Measurements from ENCODE around the gene SPACA7. TPM values are rescaled to one million over a fixed set of nuclear protein-coding genes. Genes with fewer than 3 reads are reported as not detected.
"Not testable (repeated sequence)": the region's sequence is repeated elsewhere in the genome, so short reads cannot be mapped to it uniquely, and the experiment has no call there.

SPACA7 gene
- total RNA-seq, 1 donor from 2014 or later, result not detected

GRCh38 chr13:112368883-112369282, 7.3 kb upstream of the SPACA7 start:
- H3K27ac Mint-ChIP-seq (ENCODE audit: unreplicated experiment), result no peak overlapping the region
- H3K9me3 Mint-ChIP-seq (ENCODE audit: unreplicated experiment), result peaks cover 10% of the 10 kb centered on the region
- TF ChIP-seq CTCF (IDR thresholded peaks at IDR 0.05), result no peak
- H3K4me3 Mint-ChIP-seq (ENCODE audit: unreplicated experiment), result no peak overlapping the region
- no peak for DNase-seq (ENCODE audit: extremely low spot score, unreplicated experiment)
- H3K4me1 Mint-ChIP-seq (ENCODE audit: unreplicated experiment), result no peaks in the 10 kb centered on the region
- no peaks in the 10 kb centered on the region for H3K36me3 Mint-ChIP-seq (ENCODE audit: unreplicated experiment)
- no peaks in the 10 kb centered on the region for H3K27me3 Mint-ChIP-seq (ENCODE audit: unreplicated experiment)

- Mint-ChIP-seq H3K27me3 (ENCODE audit: unreplicated experiment) (no peaks in the 10 kb centered on the region), H3K4me1 (ENCODE audit: unreplicated experiment) (no peaks in the 10 kb centered on the region), H3K36me3 (ENCODE audit: unreplicated experiment) (no peaks in the 10 kb centered on the region), H3K9me3 (ENCODE audit: unreplicated experiment) (peaks cover 18% of the 10 kb centered on the region), H3K27ac (ENCODE audit: unreplicated experiment) (no peak overlapping the region), H3K4me3 (ENCODE audit: unreplicated experiment) (no peak overlapping the region)
- no peak for TF ChIP-seq CTCF (IDR thresholded peaks at IDR 0.05)
- DNase-seq (ENCODE audit: extremely low spot score, unreplicated experiment), result no peak
These were observed 5.8 kb upstream of the SPACA7 start for GRCh38 chr13:112370311-112370710.

GRCh38 chr13:112374271-112374670, 1.9 kb upstream of the SPACA7 start:
- TF ChIP-seq CTCF (IDR thresholded peaks at IDR 0.05), result no peak
- Mint-ChIP-seq H3K27ac (ENCODE audit: unreplicated experiment) (no peak overlapping the region), H3K4me1 (ENCODE audit: unreplicated experiment) (no peaks in the 10 kb centered on the region), H3K36me3 (ENCODE audit: unreplicated experiment) (no peaks in the 10 kb centered on the region), H3K27me3 (ENCODE audit: unreplicated experiment) (no peaks in the 10 kb centered on the region), H3K9me3 (ENCODE audit: unreplicated experiment) (peaks cover 24% of the 10 kb centered on the region), H3K4me3 (ENCODE audit: unreplicated experiment) (no peak overlapping the region)
- DNase-seq (ENCODE audit: extremely low spot score, unreplicated experiment), result no peak

GRCh38 chr13:112391746-112392145, 15.6 kb downstream of the SPACA7 start:
- no peaks in the 10 kb centered on the region for H3K4me1 Mint-ChIP-seq (ENCODE audit: unreplicated experiment)
- H3K4me3 Mint-ChIP-seq (ENCODE audit: unreplicated experiment), result no peak overlapping the region
- H3K36me3 Mint-ChIP-seq (ENCODE audit: unreplicated experiment), result no peaks in the 10 kb centered on the region
- H3K27me3 Mint-ChIP-seq (ENCODE audit: unreplicated experiment), result no peaks in the 10 kb centered on the region
- no peak for DNase-seq (ENCODE audit: extremely low spot score, unreplicated experiment)
- TF ChIP-seq CTCF (IDR thresholded peaks at IDR 0.05), result no peak
- no peak overlapping the region for H3K27ac Mint-ChIP-seq (ENCODE audit: unreplicated experiment)
- H3K9me3 Mint-ChIP-seq (ENCODE audit: unreplicated experiment), result no peaks in the 10 kb centered on the region

GRCh38 chr13:112392719-112393118, 16.6 kb downstream of the SPACA7 start:
- Mint-ChIP-seq H3K27ac (ENCODE audit: unreplicated experiment) (no peak overlapping the region), H3K36me3 (ENCODE audit: unreplicated experiment) (no peaks in the 10 kb centered on the region), H3K27me3 (ENCODE audit: unreplicated experiment) (no peaks in the 10 kb centered on the region), H3K4me1 (ENCODE audit: unreplicated experiment) (no peaks in the 10 kb centered on the region), H3K9me3 (ENCODE audit: unreplicated experiment) (no peaks in the 10 kb centered on the region), H3K4me3 (ENCODE audit: unreplicated experiment) (no peak overlapping the region)
- DNase-seq (ENCODE audit: extremely low spot score, unreplicated experiment), result no peak
- TF ChIP-seq CTCF (IDR thresholded peaks at IDR 0.05), result no peak

- H3K27ac Mint-ChIP-seq (ENCODE audit: unreplicated experiment); H3K4me3 Mint-ChIP-seq (ENCODE audit: unreplicated experiment); H3K9me3 Mint-ChIP-seq (ENCODE audit: unreplicated experiment); H3K27me3 Mint-ChIP-seq (ENCODE audit: unreplicated experiment); H3K4me1 Mint-ChIP-seq (ENCODE audit: unreplicated experiment); H3K36me3 Mint-ChIP-seq (ENCODE audit: unreplicated experiment); DNase-seq (ENCODE audit: extremely low spot score, unreplicated experiment): not testable (repeated sequence)
These were observed 18.9 kb downstream of the SPACA7 start for GRCh38 chr13:112395022-112395421.

GRCh38 chr13:112395941-112396340, 19.8 kb downstream of the SPACA7 start:
- DNase-seq (ENCODE audit: extremely low spot score, unreplicated experiment); H3K27ac Mint-ChIP-seq (ENCODE audit: unreplicated experiment); H3K27me3 Mint-ChIP-seq (ENCODE audit: unreplicated experiment); H3K36me3 Mint-ChIP-seq (ENCODE audit: unreplicated experiment); H3K9me3 Mint-ChIP-seq (ENCODE audit: unreplicated experiment); H3K4me1 Mint-ChIP-seq (ENCODE audit: unreplicated experiment); H3K4me3 Mint-ChIP-seq (ENCODE audit: unreplicated experiment): not testable (repeated sequence)
